Kidney glomerular epithelial cell (primary cell): Measurements from ENCODE around the gene LMCD1.

Experiments
- DNase-seq: peaks from one replicate; lab custom pipeline; 2025; lab: John Stamatoyannopoulos, UW

Gene LMCD1

GRCh38 chr3:8505621-8506020 is 4.0 kb downstream of the LMCD1 start:
- DNase-seq: no peak

GRCh38 chr3:8506571-8507061 is 5.0 kb downstream of the LMCD1 start:
- DNase-seq: peak; percentile 51

GRCh38 chr3:8507496-8507895 is 5.9 kb downstream of the LMCD1 start:
- no peak for DNase-seq

- DNase-seq: peak; percentile 97
Measured at GRCh38 chr3:8509961-8510360, 8.3 kb downstream of the LMCD1 start.

- no peak for DNase-seq
Measured at GRCh38 chr3:8512234-8512633, 10.6 kb downstream of the LMCD1 start.

- DNase-seq: no peak
Measured at GRCh38 chr3:8516047-8516661, 14.5 kb downstream of the LMCD1 start.

GRCh38 chr3:8516783-8517182 is 15.2 kb downstream of the LMCD1 start:
- DNase-seq: no peak

GRCh38 chr3:8517487-8517886 is 15.9 kb downstream of the LMCD1 start:
- DNase-seq: no peak

- peak; percentile 11 for DNase-seq
Measured at GRCh38 chr3:8518138-8518537, 16.5 kb downstream of the LMCD1 start.

- no peak for DNase-seq
Measured at GRCh38 chr3:8519156-8519555, 17.5 kb downstream of the LMCD1 start.

GRCh38 chr3:8519774-8520448 is 18.3 kb downstream of the LMCD1 start:
- DNase-seq: no peak

- DNase-seq: no peak
Measured at GRCh38 chr3:8520816-8521403, 19.3 kb downstream of the LMCD1 start.

GRCh38 chr3:8523041-8523440 is 21.4 kb downstream of the LMCD1 start:
- no peak for DNase-seq

- DNase-seq: no peak
Measured at GRCh38 chr3:8524249-8524648, 22.6 kb downstream of the LMCD1 start.

GRCh38 chr3:8524656-8525399 is 23.2 kb downstream of the LMCD1 start:
- DNase-seq: no peak

GRCh38 chr3:8525893-8526292 is 24.3 kb downstream of the LMCD1 start:
- DNase-seq: no peak

GRCh38 chr3:8529181-8529637 is 27.6 kb downstream of the LMCD1 start:
- peak; percentile 47 for DNase-seq

- DNase-seq: peak; percentile 35
Measured at GRCh38 chr3:8529738-8530525, 28.3 kb downstream of the LMCD1 start.

GRCh38 chr3:8530581-8530980 is 29.0 kb downstream of the LMCD1 start:
- no peak for DNase-seq

- peak; percentile 15 for DNase-seq
Measured at GRCh38 chr3:8532251-8532871, 30.7 kb downstream of the LMCD1 start.
